K562 treated with DMSO at 1 percent for 4 hours (cell line): Measurements from ENCODE around the gene FCRLA. TPM values are rescaled to one million over a fixed set of nuclear protein-coding genes. Genes with fewer than 3 reads are reported as not detected.

Experiments used
- total RNA-seq: library from RNA; unstranded; fragments of 300-600 nt; gene quantifications from 2 replicates; pipeline ENCODE4 v1.2.3, GENCODE V29; 2022; ENCODE audit not compliant: insufficient read depth

Gene FCRLA
- total RNA-seq, result 5.3 and 17.7 TPM in 2 replicates

GRCh38 chr1:161706482-161707347 lies at the start of gene FCRLA:
Gene FCRLA, plus strand, starts transcription at chr1:161707229. Its CDS starts 36 bp downstream, at chr1:161707265.

GRCh38 chr1:161662684-161663339 lies 44.2 kb upstream of the FCRLA start, which contains the start of gene FCGR2B:
Gene FCGR2B, plus strand, starts transcription at chr1:161663143. Its CDS starts 99 bp downstream, at chr1:161663242.

GRCh38 chr1:161720956-161721737 lies 14.1 kb downstream of the FCRLA start, which contains the start of gene FCRLB:
Gene FCRLB, plus strand, starts transcription at chr1:161721544. Its CDS starts 1,129 bp downstream, at chr1:161722673.

GRCh38 chr1:161749509-161750407 lies 42.7 kb downstream of the FCRLA start, which contains the start of gene DUSP12:
Gene DUSP12, plus strand, starts transcription at chr1:161749786. Its CDS starts 16 bp downstream, at chr1:161749802.

Other genes starting within 250 kb of the FCRLA start
- gene FCGR2A, start 201.8 kb upstream of the FCRLA start, total RNA-seq, result 70.3 and 85.1 TPM in 2 replicates
- 8.0 and 8.7 TPM in 2 replicates for gene HSPA6, start 182.7 kb upstream of the FCRLA start, total RNA-seq
- gene FCGR3A, start 157.4 kb upstream of the FCRLA start, total RNA-seq, result not detected in 2 replicates
- not detected in 2 replicates for gene FCGR3B, start 76.1 kb upstream of the FCRLA start, total RNA-seq
- gene FCGR2B, start 44.1 kb upstream of the FCRLA start, total RNA-seq, result 10.1 and 14.7 TPM in 2 replicates
- 1.5 and 4.3 TPM in 2 replicates for gene FCRLB, start 14.3 kb downstream of the FCRLA start, total RNA-seq
- gene DUSP12, start 42.6 kb downstream of the FCRLA start, total RNA-seq, result 32.9 and 39.8 TPM in 2 replicates
- 20.7 and 20.8 TPM in 2 replicates for gene ATF6, start 59.1 kb downstream of the FCRLA start, total RNA-seq